T-cell (primary cell): ENCODE results near the gene ZCCHC10. TPM values are rescaled to one million over a fixed set of nuclear protein-coding genes. Genes with fewer than 3 reads are reported as not detected.

Source experiments
- ATAC-seq, 4 experiments: fragments of 200-7000 bp in 3 of 4; fragments of 150-1000 bp in 1 of 4; cut with Tn5 transposase; replicated peaks in 1 of 4; 1 replicate in 3 of 4; 2 replicates in 1 of 4; pipeline ENCODE4 v1.10.0; 2021; ENCODE audit warnings: moderate library complexity in 3 of 4, mild to moderate bottlenecking in 2 of 4, moderate number of reproducible peaks in 1 of 4
- CTCF ChIA-PET, 2 donors: fragments of 300-600 bp; sonication (Branson Sonifier 250); formaldehyde crosslinking; loops; one replicate each; lab custom pipeline; 2022; ENCODE audit warnings: antibody characterized with exemption in 2 of 2; lab: Charles Lee
- POLR2A ChIA-PET, 2 donors: fragments of 300-600 bp; sonication (Branson Sonifier 250); formaldehyde crosslinking; loops; one replicate each; lab custom pipeline; 2022; ENCODE audit warnings: antibody characterized with exemption in 2 of 2; lab: Charles Lee
- DNase-seq, 35 experiments: peaks; one replicate each; pipeline versions ENCODE4 v3.0.0 to v3.0.0-alpha.2; 2013 to 2023
- H3K27ac ChIP-seq: one replicate; pipeline ENCODE4 v1.5.1; 2013; ENCODE audit warnings: low read length
- H3K27me3 ChIP-seq, 2 experiments: replicated peaks in 1 of 2; 1 replicate in 1 of 2; 2 replicates in 1 of 2; pipeline versions ENCODE4 v1.6.1 to v1.7.0; 2013; ENCODE audit warnings: low read length in 1 of 2, mixed read lengths in 1 of 2; ENCODE audit not compliant: control insufficient read depth in 2 of 2, insufficient read depth in 2 of 2; ENCODE audit errors: extremely low read depth in 1 of 2
- H3K36me3 ChIP-seq, 2 donors: 1 replicate in 1 of 2; 2 replicates in 1 of 2; pipeline versions ENCODE4 v1.6.1 to v1.7.0; 2013; ENCODE audit warnings: low read length in 1 of 2; ENCODE audit not compliant: control insufficient read depth in 2 of 2, insufficient read depth in 1 of 2; ENCODE audit errors: extremely low read depth in 1 of 2
- H3K4me1 ChIP-seq, 2 experiments: 1 replicate in 1 of 2; 2 replicates in 1 of 2; pipeline versions ENCODE4 v1.6.1 to v1.7.0; 2013; ENCODE audit warnings: low read length in 2 of 2, mixed read lengths in 1 of 2; ENCODE audit not compliant: insufficient read depth in 2 of 2, control insufficient read depth in 1 of 2; ENCODE audit errors: extremely low read depth in 1 of 2
- H3K4me3 ChIP-seq, 2 donors: 1 replicate in 1 of 2; 2 replicates in 1 of 2; pipeline versions ENCODE4 v1.5.1 to v1.7.0; 2013; ENCODE audit warnings: mild to moderate bottlenecking in 2 of 2, low read length in 1 of 2, moderate library complexity in 1 of 2; ENCODE audit not compliant: control insufficient read depth in 1 of 2; ENCODE audit errors: extremely low read depth in 1 of 2
- H3K9me3 ChIP-seq: 2 replicates; pipeline ENCODE4 v1.7.0; 2013
- H3K27ac Mint-ChIP-seq, 2 donors: one replicate each; pipeline ENCODE4 v1.8.0; 2020 to 2021; ENCODE audit warnings: mild to moderate bottlenecking in 2 of 2, mixed read lengths in 2 of 2
- H3K27me3 Mint-ChIP-seq, 2 donors: one replicate each; pipeline ENCODE4 v1.8.0; 2021 to 2022; ENCODE audit warnings: mixed read lengths in 2 of 2
- H3K36me3 Mint-ChIP-seq: one replicate; pipeline ENCODE4 v1.8.0; 2021; ENCODE audit warnings: mixed read lengths
- H3K4me1 Mint-ChIP-seq, 3 donors: one replicate each; pipeline ENCODE4 v1.8.0; 2020 to 2022; ENCODE audit warnings: mixed read lengths in 3 of 3, mild to moderate bottlenecking in 1 of 3
- H3K4me3 Mint-ChIP-seq, 3 donors: one replicate each; pipeline ENCODE4 v1.8.0; 2020 to 2022; ENCODE audit warnings: mild to moderate bottlenecking in 3 of 3, mixed read lengths in 3 of 3, moderate library complexity in 3 of 3
- H3K9me3 Mint-ChIP-seq, 3 donors: one replicate each; pipeline ENCODE4 v1.8.0; 2020 to 2022; ENCODE audit warnings: mixed read lengths in 3 of 3
- WGBS: methylation state at CpG from one replicate; pipeline ENCODE4 v1.1.5; 2013; ENCODE audit warnings: missing lambda C conversion rate; ENCODE audit not compliant: insufficient coverage; 5-methylcytosine and 5-hydroxymethylcytosine counted together
- total RNA-seq, 35 experiments: library from RNA in 6 of 35; stranded (reverse) in 6 of 35; fragments of 120-200 nt in 1 of 35; gene quantifications; one replicate each; pipeline versions ENCODE4 v1.2.1 to v1.2.4 and lab custom pipeline; 2013 to 2026

ZCCHC10 gene
- total RNA-seq, 5 donors from 2014 or later (not counting 1 experiment from before 2014, with no cell fraction given): 15.6 to 19.5 (median 16.3) TPM

- peaks cover 0 to 14% (median 0%) of the 10 kb centered on the region in 3 donors for H3K4me1 Mint-ChIP-seq
- CTCF ChIA-PET: interaction anchor here (0.6 to 0.7 kb wide), 3 partner anchors 634 to 947 kb away, joined by 4 read pairs; no protein-coding TSS in a partner anchor
- H3K27ac ChIP-seq: no peak overlapping the region
Measured at GRCh38 chr5:133035224-133035623, 8.9 kb upstream of the ZCCHC10 start.

GRCh38 chr5:133034064-133034463 lies 7.7 kb upstream of the ZCCHC10 start:
- H3K27ac Mint-ChIP-seq: no peak overlapping the region
- H3K9me3 ChIP-seq: no peaks in the 10 kb centered on the region
- DNase-seq (no peak), ATAC-seq (no peak)
- no peaks in the 10 kb centered on the region for H3K36me3 Mint-ChIP-seq
- H3K4me3 Mint-ChIP-seq: no peak overlapping the region
- H3K9me3 Mint-ChIP-seq: no peaks in the 10 kb centered on the region
- H3K27ac ChIP-seq: no peak overlapping the region
- peaks cover 0 to 14% (median 0%) of the 10 kb centered on the region in 3 donors for H3K4me1 Mint-ChIP-seq
- ChIA-PET CTCF (no interaction called here), POLR2A (no interaction called here)
- no peaks in the 10 kb centered on the region for H3K4me1 ChIP-seq
- H3K27me3 ChIP-seq: peaks cover 0 to 4% of the 10 kb centered on the region in 2 experiments
- WGBS: no CpG with 5 or more reads among the region's 11 CpGs
- H3K4me3 ChIP-seq: no peak overlapping the region
- no peaks in the 10 kb centered on the region for H3K36me3 ChIP-seq
- peaks cover 2 to 7% of the 10 kb centered on the region in 2 donors for H3K27me3 Mint-ChIP-seq

More at GRCh38 chr5:133035224-133035623, 8.9 kb upstream of the ZCCHC10 start:
- H3K27ac Mint-ChIP-seq: no peak overlapping the region
- Histone ChIP-seq H3K27me3 (peaks cover 0 to 4% of the 10 kb centered on the region in 2 experiments), H3K9me3 (no peaks in the 10 kb centered on the region), H3K36me3 (no peaks in the 10 kb centered on the region), H3K4me3 (no peak overlapping the region), H3K4me1 (no peaks in the 10 kb centered on the region)
- peaks cover 2 to 7% of the 10 kb centered on the region in 2 donors for H3K27me3 Mint-ChIP-seq
- ATAC-seq (no peak), DNase-seq (no peak)
- no peak overlapping the region for H3K4me3 Mint-ChIP-seq
- WGBS: no CpG with 5 or more reads among the region's 2 CpGs
- no peaks in the 10 kb centered on the region for H3K36me3 Mint-ChIP-seq
- no peaks in the 10 kb centered on the region for H3K9me3 Mint-ChIP-seq
- POLR2A ChIA-PET: no interaction called here

GRCh38 chr5:133032852-133033742 lies 6.7 kb upstream of the ZCCHC10 start:
- Mint-ChIP-seq H3K4me3 (no peak overlapping the region), H3K36me3 (no peaks in the 10 kb centered on the region), H3K27me3 (peaks cover 2 to 7% of the 10 kb centered on the region in 2 donors), H3K27ac (no peak overlapping the region), H3K4me1 (peaks cover 0 to 14% (median 0%) of the 10 kb centered on the region in 3 donors), H3K9me3 (no peaks in the 10 kb centered on the region)
- ChIA-PET POLR2A (interaction anchor here in 1 of 2 donors (0.7 kb wide), 1 partner anchor 150 kb away, joined by 15 read pairs; no protein-coding TSS in a partner anchor), CTCF (interaction anchor here in 1 of 2 donors (0.6 kb wide), 1 partner anchor 1318 kb away, joined by 3 read pairs; no protein-coding TSS in a partner anchor)
- Histone ChIP-seq H3K27ac (no peak overlapping the region), H3K27me3 (peaks cover 0 to 4% of the 10 kb centered on the region in 2 experiments), H3K4me3 (no peak overlapping the region), H3K9me3 (no peaks in the 10 kb centered on the region), H3K4me1 (no peaks in the 10 kb centered on the region), H3K36me3 (no peaks in the 10 kb centered on the region)
- ATAC-seq (peak in 2 of 4 experiments; percentile 31 to 62), DNase-seq (peak in 1 of 35 experiments; percentile 37)
- 71% methylated on average over 3 of the region's 6 CpGs for WGBS

GRCh38 chr5:133030343-133031005 lies 4.1 kb upstream of the ZCCHC10 start:
- no peak for DNase-seq
- H3K4me1 ChIP-seq: peaks cover 0 to 2% of the 10 kb centered on the region in 2 experiments
- no peak overlapping the region for H3K27ac ChIP-seq
- H3K9me3 ChIP-seq: no peaks in the 10 kb centered on the region
- no peaks in the 10 kb centered on the region for H3K9me3 Mint-ChIP-seq
- no peak overlapping the region for H3K4me3 Mint-ChIP-seq
- peaks cover 0 to 3% of the 10 kb centered on the region in 2 experiments for H3K27me3 ChIP-seq
- H3K36me3 ChIP-seq: no peaks in the 10 kb centered on the region
- ChIA-PET CTCF (interaction anchor here (0.5 to 0.6 kb wide), 2 partner anchors 13 to 1001 kb away, joined by 3 to 5 read pairs; no protein-coding TSS in a partner anchor), POLR2A (interaction anchor here (0.6 kb wide), 3 partner anchors 9 to 1544 kb away, joined by 5 to 10 read pairs (median 5); no protein-coding TSS in a partner anchor)
- peaks cover 6 to 25% (median 7%) of the 10 kb centered on the region in 3 donors for H3K4me1 Mint-ChIP-seq
- peaks cover 0 to 3% of the 10 kb centered on the region in 2 donors for H3K27me3 Mint-ChIP-seq
- no peak for ATAC-seq
- no peaks in the 10 kb centered on the region for H3K36me3 Mint-ChIP-seq
- no CpG with 5 or more reads among the region's 2 CpGs for WGBS
- H3K4me3 ChIP-seq: no peak overlapping the region
- H3K27ac Mint-ChIP-seq: no peak overlapping the region

GRCh38 chr5:133029416-133029815 lies 3.1 kb upstream of the ZCCHC10 start:
- CTCF ChIA-PET: no interaction called here
- Histone ChIP-seq H3K36me3 (no peaks in the 10 kb centered on the region), H3K4me1 (peaks cover 0 to 11% of the 10 kb centered on the region in 2 experiments), H3K27me3 (peaks cover 0 to 3% of the 10 kb centered on the region in 2 experiments), H3K27ac (no peak overlapping the region), H3K4me3 (no peak overlapping the region), H3K9me3 (no peaks in the 10 kb centered on the region)
- H3K9me3 Mint-ChIP-seq: no peaks in the 10 kb centered on the region
- WGBS: no CpG with 5 or more reads among the region's 1 CpG
- POLR2A ChIA-PET: no interaction called here
- no peaks in the 10 kb centered on the region for H3K36me3 Mint-ChIP-seq
- no peaks in the 10 kb centered on the region for H3K27me3 Mint-ChIP-seq
- peaks cover 11 to 26% (median 17%) of the 10 kb centered on the region in 3 donors for H3K4me1 Mint-ChIP-seq
- no peak overlapping the region for H3K4me3 Mint-ChIP-seq
- DNase-seq (no peak), ATAC-seq (no peak)
- H3K27ac Mint-ChIP-seq: no peak overlapping the region

- Histone ChIP-seq H3K27me3 (peaks cover 0 to 3% of the 10 kb centered on the region in 2 experiments), H3K4me3 (peak overlapping the region in 1 of 2 donors; percentile 92), H3K27ac (no peak overlapping the region), H3K36me3 (peaks cover 0 to 5% of the 10 kb centered on the region in 2 donors), H3K9me3 (no peaks in the 10 kb centered on the region), H3K4me1 (peaks cover 3 to 11% of the 10 kb centered on the region in 2 experiments)
- no peak for DNase-seq
- H3K36me3 Mint-ChIP-seq: peaks cover 6% of the 10 kb centered on the region
- no peaks in the 10 kb centered on the region for H3K9me3 Mint-ChIP-seq
- ChIA-PET POLR2A (interaction anchor here in 1 of 2 donors (0.7 kb wide), 1 partner anchor 67 kb away, joined by 3 read pairs; no protein-coding TSS in a partner anchor), CTCF (no interaction called here)
- 0% methylated on average over 8 of the region's 15 CpGs for WGBS
- peak overlapping the region; percentile 47 to 64 for H3K27ac Mint-ChIP-seq
- peak overlapping the region; percentile 93 to 96 (median 94) for H3K4me3 Mint-ChIP-seq
- no peak for ATAC-seq
- no peaks in the 10 kb centered on the region for H3K27me3 Mint-ChIP-seq
- peaks cover 19 to 27% (median 24%) of the 10 kb centered on the region in 3 donors for H3K4me1 Mint-ChIP-seq
Measured at GRCh38 chr5:133026664-133027153, 360 bp upstream of the ZCCHC10 start.
